Measurements from ENCODE around the gene TBC1D14. TPM values are rescaled to one million over a fixed set of nuclear protein-coding genes. Genes with fewer than 3 reads are reported as not detected.

The TBC1D14 gene
- total and polyA plus RNA-seq, 4 donors, result 15.1 to 60.1 (median 46.4) TPM

DNA sequence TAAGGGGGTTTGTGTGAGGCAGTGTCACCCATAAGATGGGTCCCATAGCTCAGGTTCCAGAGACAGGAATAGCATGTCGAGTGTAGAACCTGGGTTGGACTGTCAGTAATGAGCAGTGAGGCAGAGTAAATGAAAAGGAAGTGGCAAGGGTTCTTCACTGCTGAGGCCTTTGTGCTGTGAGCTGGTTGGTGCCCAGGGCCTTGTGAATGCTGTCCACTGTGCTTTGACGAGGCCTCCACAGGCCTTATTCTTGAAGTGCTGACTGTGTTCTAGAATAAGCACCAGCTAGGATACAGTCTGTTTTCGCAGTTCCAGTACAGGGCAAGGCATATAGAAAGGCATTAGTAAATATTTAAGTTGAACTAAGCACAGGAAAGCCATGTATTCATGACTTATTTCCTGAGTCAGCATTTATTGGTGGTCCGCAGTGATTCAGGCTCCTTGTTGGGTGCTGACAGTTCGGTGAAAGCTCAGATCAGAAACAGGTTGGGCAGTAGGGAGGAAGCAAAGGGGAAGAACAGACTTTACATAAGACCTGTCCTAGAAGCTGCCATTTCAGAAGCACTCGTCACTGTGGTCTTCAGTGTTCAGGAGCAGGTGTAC lies 107.9 kb downstream of the TBC1D14 start:
- Histone ChIP-seq H3K4me3 (no peak overlapping the region), H3K27me3 (ENCODE audit: control insufficient read depth in 3 of 3, insufficient read depth in 3 of 3, low read length in 2 of 3) (no peaks in the 10 kb centered on the region), H3K9ac (ENCODE audit: insufficient read depth in 1 of 2, low read length in 2 of 2) (no peak overlapping the region), H3K9me3 (ENCODE audit: control insufficient read depth in 4 of 4, insufficient read depth in 3 of 4, low read length in 3 of 4) (no peaks in the 10 kb centered on the region), H3K36me3 (ENCODE audit: control insufficient read depth in 4 of 4, insufficient read depth in 4 of 4, low read length in 4 of 4) (peaks cover 12 to 59% (median 24%) of the 10 kb centered on the region in 4 donors), H3K27ac (ENCODE audit: low read depth in 1 of 2, low read length in 1 of 2) (no peak overlapping the region), H3K4me1 (ENCODE audit: control insufficient read depth in 5 of 5, insufficient read depth in 5 of 5, low read length in 5 of 5) (no peaks in the 10 kb centered on the region)
- 92 to 93% methylated on average over 6 of the region's 6 CpGs for WGBS, 2 donors
- ATAC-seq (ENCODE audit: insufficient read depth, low FRiP score), result no peak
- DNase-seq, result no peak
- TF ChIP-seq, protein P1, sequence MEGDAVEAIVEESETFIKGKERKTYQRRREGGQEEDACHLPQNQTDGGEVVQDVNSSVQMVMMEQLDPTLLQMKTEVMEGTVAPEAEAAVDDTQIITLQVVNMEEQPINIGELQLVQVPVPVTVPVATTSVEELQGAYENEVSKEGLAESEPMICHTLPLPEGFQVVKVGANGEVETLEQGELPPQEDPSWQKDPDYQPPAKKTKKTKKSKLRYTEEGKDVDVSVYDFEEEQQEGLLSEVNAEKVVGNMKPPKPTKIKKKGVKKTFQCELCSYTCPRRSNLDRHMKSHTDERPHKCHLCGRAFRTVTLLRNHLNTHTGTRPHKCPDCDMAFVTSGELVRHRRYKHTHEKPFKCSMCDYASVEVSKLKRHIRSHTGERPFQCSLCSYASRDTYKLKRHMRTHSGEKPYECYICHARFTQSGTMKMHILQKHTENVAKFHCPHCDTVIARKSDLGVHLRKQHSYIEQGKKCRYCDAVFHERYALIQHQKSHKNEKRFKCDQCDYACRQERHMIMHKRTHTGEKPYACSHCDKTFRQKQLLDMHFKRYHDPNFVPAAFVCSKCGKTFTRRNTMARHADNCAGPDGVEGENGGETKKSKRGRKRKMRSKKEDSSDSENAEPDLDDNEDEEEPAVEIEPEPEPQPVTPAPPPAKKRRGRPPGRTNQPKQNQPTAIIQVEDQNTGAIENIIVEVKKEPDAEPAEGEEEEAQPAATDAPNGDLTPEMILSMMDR (IDR thresholded peaks at IDR 0.05; ENCODE audit: control extremely low read depth, extremely low read depth), result no peak

DNA sequence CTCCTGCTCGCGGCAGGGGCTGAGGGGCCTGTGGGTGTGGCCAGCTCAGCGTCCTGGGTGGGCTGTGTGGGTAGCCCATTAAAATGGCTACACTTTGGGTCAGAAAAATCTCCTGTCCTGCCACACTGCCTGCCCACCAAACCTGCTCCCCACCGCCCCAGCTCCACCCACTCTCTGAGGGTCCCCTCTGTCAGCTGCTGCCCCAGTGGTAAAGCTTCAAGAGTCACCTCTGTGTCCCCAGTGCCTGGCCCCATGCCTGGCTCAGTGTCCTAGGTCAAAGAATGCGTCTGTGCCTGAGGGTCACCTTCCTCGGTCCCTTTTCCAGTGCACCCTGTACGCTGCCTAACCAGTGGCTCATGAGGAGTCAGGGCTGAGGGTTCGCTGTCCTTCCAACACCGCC lies 108.7 kb downstream of the TBC1D14 start:
- no peaks in the 10 kb centered on the region for H3K27me3 ChIP-seq (ENCODE audit: control insufficient read depth in 3 of 3, insufficient read depth in 3 of 3, low read length in 2 of 3)
- no peak overlapping the region for H3K4me3 ChIP-seq
- no peaks in the 10 kb centered on the region for H3K9me3 ChIP-seq (ENCODE audit: control insufficient read depth in 4 of 4, insufficient read depth in 3 of 4, low read length in 3 of 4)
- no peaks in the 10 kb centered on the region for H3K4me1 ChIP-seq (ENCODE audit: control insufficient read depth in 5 of 5, insufficient read depth in 5 of 5, low read length in 5 of 5)
- no peak overlapping the region for H3K27ac ChIP-seq (ENCODE audit: low read depth in 1 of 2, low read length in 1 of 2)
- no peak for DNase-seq
- WGBS, 2 donors, result 94 to 98% methylated on average over 9 of the region's 9 CpGs
- H3K9ac ChIP-seq (ENCODE audit: insufficient read depth in 1 of 2, low read length in 2 of 2), result no peak overlapping the region
- no peak for ATAC-seq (ENCODE audit: insufficient read depth, low FRiP score)
- TF ChIP-seq, protein P1 (IDR thresholded peaks at IDR 0.05; ENCODE audit: control extremely low read depth, extremely low read depth), result no peak
- H3K36me3 ChIP-seq (ENCODE audit: control insufficient read depth in 4 of 4, insufficient read depth in 4 of 4, low read length in 4 of 4), result peaks cover 12 to 55% (median 23%) of the 10 kb centered on the region in 4 donors

DNA sequence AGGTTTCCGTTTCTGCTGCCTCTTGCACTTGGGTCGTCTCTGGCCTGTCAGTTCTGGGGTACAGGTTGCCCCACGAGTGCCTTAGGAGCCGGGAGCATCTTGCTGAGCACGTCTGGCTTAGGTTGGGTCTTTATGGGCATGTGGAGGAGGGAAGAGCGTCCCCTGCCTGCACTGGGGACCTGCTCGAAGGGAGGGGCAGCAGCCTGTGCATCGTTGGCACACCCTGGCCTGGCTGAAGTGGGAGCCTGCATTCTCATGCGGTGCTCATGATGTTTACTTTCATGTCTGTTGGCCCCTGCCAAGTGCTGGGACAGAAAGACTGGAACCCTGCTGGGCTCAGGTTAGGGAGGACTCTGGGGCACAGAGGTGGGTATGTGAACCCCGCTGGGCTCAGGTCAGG lies 109.7 kb downstream of the TBC1D14 start:
- Histone ChIP-seq H3K36me3 (ENCODE audit: control insufficient read depth in 4 of 4, insufficient read depth in 4 of 4, low read length in 4 of 4) (peaks cover 12 to 57% (median 22%) of the 10 kb centered on the region in 4 donors), H3K9ac (ENCODE audit: insufficient read depth in 1 of 2, low read length in 2 of 2) (no peak overlapping the region), H3K4me1 (ENCODE audit: control insufficient read depth in 5 of 5, insufficient read depth in 5 of 5, low read length in 5 of 5) (no peaks in the 10 kb centered on the region), H3K9me3 (ENCODE audit: control insufficient read depth in 4 of 4, insufficient read depth in 3 of 4, low read length in 3 of 4) (no peaks in the 10 kb centered on the region), H3K27ac (ENCODE audit: low read depth in 1 of 2, low read length in 1 of 2) (no peak overlapping the region), H3K4me3 (no peak overlapping the region), H3K27me3 (ENCODE audit: control insufficient read depth in 3 of 3, insufficient read depth in 3 of 3, low read length in 2 of 3) (no peaks in the 10 kb centered on the region)
- WGBS, 2 donors, result 79 to 92% methylated on average over 10 of the region's 10 CpGs
- TF ChIP-seq, protein P1 (IDR thresholded peaks at IDR 0.05; ENCODE audit: control extremely low read depth, extremely low read depth), result no peak
- DNase-seq, result no peak
- peak; percentile 33 for ATAC-seq (ENCODE audit: insufficient read depth, low FRiP score)

DNA sequence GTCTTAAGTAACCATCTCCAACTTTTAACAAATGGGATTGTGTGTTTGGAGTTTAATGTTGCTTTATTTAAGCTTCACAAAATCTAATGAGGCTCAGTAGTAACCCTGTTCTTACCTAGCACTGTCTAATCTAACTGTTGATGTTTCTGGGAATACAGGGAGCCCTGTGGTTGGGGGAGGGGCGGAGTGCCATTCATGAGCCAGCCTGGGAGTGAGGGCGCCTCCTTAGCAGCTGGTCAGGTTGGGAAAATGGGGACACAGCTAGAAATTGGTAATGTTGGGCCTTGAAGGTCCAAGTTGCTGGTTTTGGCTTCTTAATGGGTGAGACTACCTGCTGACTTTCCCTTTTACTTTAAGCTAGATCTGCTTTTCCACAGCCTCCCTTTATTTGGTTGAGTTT lies 110.7 kb downstream of the TBC1D14 start:
- TF ChIP-seq, protein P1 (IDR thresholded peaks at IDR 0.05; ENCODE audit: control extremely low read depth, extremely low read depth), result no peak
- Histone ChIP-seq H3K36me3 (ENCODE audit: control insufficient read depth in 4 of 4, insufficient read depth in 4 of 4, low read length in 4 of 4) (peaks cover 9 to 57% (median 15%) of the 10 kb centered on the region in 4 donors), H3K9me3 (ENCODE audit: control insufficient read depth in 4 of 4, insufficient read depth in 3 of 4, low read length in 3 of 4) (no peaks in the 10 kb centered on the region), H3K9ac (ENCODE audit: insufficient read depth in 1 of 2, low read length in 2 of 2) (no peak overlapping the region), H3K4me1 (ENCODE audit: control insufficient read depth in 5 of 5, insufficient read depth in 5 of 5, low read length in 5 of 5) (no peaks in the 10 kb centered on the region), H3K27me3 (ENCODE audit: control insufficient read depth in 3 of 3, insufficient read depth in 3 of 3, low read length in 2 of 3) (no peaks in the 10 kb centered on the region), H3K4me3 (no peak overlapping the region), H3K27ac (ENCODE audit: low read depth in 1 of 2, low read length in 1 of 2) (no peak overlapping the region)
- 95 to 100% methylated on average over 2 of the region's 2 CpGs for WGBS, 2 donors
- DNase-seq (no peak), ATAC-seq (ENCODE audit: insufficient read depth, low FRiP score) (no peak)

Measured in lung (tissue), 12 donors.